NCI-H2081 (cell line): ENCODE results near the gene EGFR.

Source experiments
- DNase-seq, 2 experiments: peaks; one replicate each; lab custom pipeline; 2025; lab: John Stamatoyannopoulos, UW

Gene EGFR

DNA sequence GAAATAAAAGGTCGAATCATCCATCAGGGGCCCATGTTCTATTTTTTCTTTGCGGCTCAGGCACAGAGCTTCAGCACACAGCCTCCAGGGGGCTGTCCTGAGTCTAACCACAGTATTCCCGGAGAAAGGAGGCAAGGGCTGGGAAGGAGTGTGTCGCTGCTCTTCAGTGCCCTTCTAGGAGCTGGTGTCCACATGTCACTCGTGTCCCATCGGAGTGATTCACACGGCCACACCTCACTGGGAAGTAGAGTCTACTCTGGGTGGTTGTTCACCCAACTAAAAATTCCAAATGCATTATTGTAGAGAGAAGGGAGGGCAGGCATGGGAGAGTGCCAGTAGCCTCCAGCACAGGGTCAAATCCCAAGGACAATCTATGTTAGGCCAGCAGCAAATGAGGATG is 231.5 kb downstream of the EGFR start:
- DNase-seq, result no peak

DNA sequence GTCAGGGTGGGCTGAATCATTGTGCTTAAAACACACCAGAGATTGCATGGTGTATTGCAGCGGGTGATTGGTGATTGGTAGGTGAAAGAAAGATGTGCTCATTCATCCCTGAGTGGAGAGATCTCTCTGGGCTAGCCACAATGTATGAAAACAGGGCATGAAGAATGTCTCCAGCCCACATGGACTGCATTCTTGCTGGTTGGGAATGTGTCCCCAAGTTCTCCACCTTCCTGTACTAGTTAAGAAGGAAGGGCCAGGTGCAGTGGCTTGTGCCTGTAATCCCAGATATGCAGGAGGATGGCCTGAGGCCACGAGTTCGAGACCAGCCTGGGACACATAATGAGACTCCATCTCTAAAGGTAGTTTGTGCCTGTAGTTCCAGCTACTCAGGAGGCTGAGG is 232.5 kb downstream of the EGFR start:
- DNase-seq, result no peak

DNA sequence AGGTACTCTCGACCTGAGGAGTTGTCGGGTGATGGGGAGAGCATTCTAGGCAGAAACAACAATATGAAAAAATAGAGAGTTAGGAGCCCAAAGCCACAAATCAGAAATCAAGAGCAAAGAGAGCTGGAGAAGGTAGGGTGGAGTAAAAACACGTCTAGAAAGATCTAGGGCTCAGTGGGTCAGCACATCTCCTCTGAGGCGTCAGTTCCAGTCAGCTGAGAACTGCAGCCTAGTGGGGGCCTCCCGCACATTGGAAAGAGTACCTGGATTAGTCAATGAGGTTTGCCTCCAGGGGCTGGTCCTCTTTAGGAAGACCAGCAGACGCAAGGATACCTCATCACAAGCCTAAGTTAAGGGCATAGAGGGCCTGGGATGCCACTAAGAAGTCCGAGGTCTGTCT is 233.1 kb downstream of the EGFR start:
- no peak for DNase-seq

DNA sequence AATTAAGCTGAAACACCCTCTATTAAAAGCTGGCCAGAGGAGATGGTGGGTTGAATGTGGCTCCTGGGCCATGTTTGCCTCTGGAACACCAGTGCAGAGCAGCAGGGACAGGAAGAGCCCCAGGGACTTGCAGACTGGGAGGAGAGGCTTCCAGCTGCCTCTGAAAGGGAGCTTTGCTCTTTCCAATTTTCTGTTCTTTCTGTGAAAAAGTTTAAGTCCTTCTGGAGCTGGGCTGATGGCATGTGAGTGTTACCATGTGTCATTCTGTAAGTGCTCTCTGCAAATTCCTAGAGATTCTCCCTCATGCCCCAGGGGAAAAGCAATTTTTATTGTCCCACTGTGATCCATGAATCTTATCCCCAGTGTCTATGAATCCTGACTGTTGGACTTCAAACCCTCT is 233.6 kb downstream of the EGFR start:
- no peak for DNase-seq

DNA sequence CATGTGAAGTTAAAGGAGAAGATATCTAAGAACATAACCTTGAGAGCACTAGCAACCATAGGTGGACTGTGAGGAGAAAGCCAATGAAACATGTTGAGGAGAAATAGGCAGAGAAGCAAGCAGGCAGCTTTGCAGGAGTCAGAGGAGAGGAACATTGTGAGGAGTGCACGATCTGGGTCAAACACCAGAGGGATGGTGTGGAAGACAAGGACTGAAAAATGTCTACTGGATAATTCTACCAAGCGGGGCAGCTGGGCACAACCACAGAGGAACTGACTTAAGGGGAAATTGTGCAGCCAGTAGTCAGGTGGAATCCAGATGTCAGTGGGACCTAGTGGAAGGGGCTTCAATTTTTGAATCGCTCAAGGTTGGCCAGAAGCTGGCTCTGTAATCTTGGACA is 234.4 kb downstream of the EGFR start:
- no peak for DNase-seq

DNA sequence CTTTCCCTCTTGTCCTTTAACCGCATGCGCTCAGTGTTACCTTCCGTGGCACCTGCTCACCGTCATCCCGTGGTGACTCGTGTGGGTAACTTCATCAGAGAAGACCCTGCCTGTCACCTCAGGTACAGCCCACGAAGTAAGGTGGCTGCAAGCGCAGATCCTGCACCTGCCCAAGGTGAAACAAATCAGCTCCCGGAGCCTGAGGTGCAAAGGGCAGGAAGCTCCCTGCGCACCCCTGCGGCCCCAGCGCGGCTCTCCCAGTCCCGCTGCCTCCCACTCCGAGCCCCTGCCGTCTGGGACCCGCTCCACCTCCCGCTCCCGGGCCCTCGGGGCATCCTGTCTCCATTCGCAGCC is 235.4 kb downstream of the EGFR start:
- DNase-seq, result no peak

DNA sequence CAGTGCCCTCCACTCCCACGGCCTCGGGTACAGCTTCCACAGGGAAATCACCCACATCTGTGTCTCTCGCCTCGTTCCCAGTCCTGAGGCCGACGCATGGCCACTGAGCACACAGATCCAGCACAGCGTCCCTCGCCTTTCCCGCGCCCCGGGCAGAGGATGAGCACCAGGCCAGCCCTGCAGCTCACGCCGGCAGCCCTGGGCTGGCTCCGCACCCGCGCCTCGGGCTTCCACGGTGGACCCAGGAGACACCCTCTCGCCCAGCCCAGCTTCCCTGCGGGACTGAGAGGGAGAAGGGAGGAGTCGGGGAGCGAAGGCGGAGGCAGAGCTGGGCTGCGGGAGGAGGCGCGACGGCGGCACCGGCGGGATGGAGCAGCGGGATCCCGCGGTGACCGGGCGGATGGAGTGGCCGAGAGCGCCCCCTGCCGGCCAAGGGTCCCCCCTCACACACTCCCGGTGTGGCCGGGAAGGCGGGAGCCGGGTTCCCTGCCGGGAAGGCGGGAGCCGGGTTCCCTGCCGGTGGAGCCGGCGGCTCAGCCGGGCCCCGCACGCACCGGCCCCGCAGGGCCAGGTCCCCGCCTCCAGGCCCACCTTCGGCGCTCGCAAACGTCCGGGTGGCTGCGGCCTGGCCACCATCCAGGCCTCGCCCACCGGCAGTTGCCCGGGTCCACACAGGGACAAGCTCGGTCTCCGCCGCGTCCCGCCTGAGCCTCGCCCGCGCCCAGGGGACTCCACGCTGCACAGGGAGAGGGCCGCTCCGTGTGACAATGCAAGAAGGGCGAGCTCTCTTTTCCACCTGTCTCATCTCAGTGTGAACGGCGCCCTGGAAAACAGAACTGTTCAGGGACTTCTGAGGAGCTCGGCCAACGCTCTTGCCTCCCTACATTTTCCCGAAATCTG is 236.0 kb downstream of the EGFR start:
- DNase-seq, result peak; percentile 52 to 67

DNA sequence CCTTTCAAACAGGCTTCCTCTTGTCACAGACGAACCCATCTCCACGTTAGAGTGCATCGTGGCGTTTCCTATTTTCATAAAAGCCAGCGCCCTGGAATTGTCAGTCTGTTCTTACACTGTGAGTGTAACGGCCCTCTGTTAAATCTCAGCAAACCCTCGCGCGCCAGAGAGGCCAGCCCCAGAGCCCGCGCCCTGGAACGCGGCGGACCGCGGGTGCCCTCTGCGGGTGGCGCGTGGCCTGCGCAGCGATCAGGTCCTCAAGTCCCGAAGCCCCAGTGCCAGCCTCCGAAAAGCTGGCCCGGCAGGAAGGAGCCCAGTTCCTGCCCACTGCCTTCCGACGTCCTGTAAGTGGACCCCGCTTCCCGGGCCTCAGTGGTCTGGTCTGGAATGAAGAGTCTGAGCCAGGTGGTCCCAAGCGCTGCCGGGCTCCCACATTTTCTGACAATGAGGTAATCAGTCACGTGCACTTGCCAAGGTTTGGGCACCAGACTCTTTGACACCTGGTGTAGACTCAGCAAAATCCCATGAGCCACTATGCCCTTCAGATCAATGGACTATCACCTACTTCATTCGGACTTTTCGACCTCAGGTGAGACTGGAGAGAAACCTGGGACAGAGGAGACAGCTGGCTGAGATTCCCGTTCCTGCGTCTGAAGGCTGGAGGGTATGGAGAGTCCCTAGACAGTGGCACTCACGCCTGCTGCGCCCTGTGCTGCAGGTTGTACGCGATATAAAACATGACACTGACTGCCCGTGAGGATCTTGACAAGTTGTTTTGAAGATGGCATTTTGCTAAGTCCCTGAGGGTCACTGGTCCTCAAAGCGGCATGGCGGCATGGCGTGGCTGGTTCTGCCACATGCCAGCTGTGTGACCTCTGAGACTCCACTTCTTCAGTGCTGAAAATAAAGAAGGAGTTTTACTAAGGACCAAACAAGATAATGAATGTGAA is 237.0 kb downstream of the EGFR start:
- peak; percentile 38 to 56 for DNase-seq

DNA sequence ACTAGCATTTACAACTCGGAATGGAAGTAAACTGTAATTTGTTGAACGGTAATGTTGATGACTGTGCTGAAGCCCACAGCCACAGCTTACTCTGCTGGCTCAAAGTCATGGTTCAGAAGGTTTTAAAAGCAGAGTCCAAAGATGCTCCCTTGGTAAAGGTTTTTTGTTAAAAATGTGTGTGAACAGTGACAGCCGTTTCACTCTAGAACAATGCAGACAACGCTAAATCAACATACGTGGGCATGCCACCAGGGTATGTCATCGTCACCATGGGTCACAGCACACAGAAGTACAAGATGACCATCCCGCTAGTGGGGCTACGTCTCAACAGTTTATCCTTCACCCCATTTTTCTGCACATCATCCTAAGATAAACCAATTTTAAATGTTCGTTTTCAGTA is 239.8 kb downstream of the EGFR start:
- no peak for DNase-seq

DNA sequence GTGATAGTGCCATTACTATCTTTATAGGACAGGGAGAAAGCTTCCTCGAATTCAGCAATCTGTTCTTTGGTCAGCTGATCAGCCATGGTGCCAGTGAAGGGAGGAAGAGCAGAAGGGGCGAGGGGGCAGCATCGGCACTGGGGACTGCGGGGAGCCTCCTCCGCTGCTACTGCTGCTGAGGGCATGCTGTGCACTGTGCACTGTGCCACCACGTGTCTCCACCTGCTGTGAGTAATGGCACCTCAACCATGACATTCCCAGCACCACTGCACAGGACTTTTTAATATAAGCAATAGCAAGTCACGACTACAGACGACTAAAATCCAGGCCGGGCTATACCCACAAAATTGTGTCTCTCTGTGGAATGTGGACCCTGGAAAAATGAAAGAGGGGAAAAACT is 241.4 kb downstream of the EGFR start:
- no peak for DNase-seq

DNA sequence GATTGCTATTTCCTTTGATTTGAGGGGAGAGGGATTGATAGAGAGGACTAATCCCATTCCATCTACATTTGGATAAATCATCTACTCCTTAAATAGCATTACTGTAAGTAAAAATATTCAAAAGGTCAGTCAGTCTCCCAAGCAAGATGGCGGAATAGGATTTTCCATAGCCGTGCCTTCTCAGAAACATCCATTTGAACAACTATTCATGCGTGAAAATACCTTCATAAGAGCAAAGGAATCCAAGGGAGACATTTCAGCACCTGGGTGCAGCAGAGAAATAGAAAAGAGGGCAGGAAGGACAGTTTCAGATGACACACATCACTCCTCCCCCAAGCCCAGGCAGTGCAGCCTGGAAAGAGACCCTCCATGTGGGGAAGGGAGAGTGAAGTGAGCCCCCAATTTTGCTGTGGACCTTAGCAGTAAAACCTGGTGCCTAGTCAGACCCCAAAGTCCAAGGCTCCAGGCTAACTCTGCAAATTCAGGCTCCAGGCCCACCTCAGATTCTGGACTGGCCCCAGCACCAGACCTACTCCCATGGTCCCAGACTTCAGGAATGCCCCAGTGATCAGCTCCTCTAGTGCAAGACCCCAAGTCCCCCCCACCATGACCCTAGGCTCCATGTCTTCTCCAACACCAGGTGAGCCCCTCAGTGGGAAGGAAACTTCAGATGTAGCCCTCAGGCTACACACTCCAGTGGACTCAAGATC is 242.0 kb downstream of the EGFR start:
- no peak for DNase-seq
